K562 (cell line): ENCODE measurements around the gene KRT85.

Experiments
- MAFF ChIP-seq: IDR thresholded peaks from 2 replicates; pipeline ENCODE4 v1.6.1; 2012; ENCODE audit warnings: low read length, improper control_type of control experiment
- MYNN ChIP-seq, 2 experiments: sonication (generic); formaldehyde crosslinking in 1 of 2; IDR thresholded peaks; 2 replicates each; pipeline versions ENCODE4 v1.5.0 to v1.6.1; 2016 to 2020; ENCODE audit warnings: antibody characterized with exemption in 1 of 2, missing genetic modification reagents in 1 of 2

DNA sequence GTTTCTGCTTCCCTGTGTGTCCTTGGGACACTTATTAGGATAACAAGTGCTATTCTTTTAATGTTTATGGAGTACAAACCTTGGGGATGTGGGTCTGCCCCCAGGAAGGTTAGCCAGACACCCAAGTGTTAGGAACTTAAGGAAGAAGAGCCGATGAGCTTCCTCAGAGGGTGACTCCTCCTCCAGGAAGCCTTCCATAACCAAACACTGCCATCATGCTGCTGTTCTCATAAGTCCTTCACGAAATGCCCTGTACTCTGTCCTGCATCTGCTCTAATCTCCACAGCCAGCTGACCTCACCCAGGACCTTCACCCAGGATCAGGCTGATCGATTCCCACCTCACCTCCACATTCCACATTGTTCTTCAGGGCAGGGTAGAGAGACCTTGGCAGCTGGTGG lies 1.2 kb upstream of the KRT85 start:
- no peak for TF ChIP-seq MAFF
- TF ChIP-seq MYNN (IDR thresholded peaks at IDR 0.05) = no peak
- TF ChIP-seq MYNN (CRISPR knock-in tag; IDR thresholded peaks at IDR 0.05) = no peak
